GM21717 (cell line): ENCODE data around the gene DCC.

Experiments
- ATAC-seq: cut with Tn5 transposase; IDR thresholded peaks from one replicate; pipeline ENCODE4 v1.9.1; 2021; ENCODE audit warnings: mild to moderate bottlenecking, moderate library complexity; ENCODE audit not compliant: unreplicated experiment

The DCC gene, protein sequence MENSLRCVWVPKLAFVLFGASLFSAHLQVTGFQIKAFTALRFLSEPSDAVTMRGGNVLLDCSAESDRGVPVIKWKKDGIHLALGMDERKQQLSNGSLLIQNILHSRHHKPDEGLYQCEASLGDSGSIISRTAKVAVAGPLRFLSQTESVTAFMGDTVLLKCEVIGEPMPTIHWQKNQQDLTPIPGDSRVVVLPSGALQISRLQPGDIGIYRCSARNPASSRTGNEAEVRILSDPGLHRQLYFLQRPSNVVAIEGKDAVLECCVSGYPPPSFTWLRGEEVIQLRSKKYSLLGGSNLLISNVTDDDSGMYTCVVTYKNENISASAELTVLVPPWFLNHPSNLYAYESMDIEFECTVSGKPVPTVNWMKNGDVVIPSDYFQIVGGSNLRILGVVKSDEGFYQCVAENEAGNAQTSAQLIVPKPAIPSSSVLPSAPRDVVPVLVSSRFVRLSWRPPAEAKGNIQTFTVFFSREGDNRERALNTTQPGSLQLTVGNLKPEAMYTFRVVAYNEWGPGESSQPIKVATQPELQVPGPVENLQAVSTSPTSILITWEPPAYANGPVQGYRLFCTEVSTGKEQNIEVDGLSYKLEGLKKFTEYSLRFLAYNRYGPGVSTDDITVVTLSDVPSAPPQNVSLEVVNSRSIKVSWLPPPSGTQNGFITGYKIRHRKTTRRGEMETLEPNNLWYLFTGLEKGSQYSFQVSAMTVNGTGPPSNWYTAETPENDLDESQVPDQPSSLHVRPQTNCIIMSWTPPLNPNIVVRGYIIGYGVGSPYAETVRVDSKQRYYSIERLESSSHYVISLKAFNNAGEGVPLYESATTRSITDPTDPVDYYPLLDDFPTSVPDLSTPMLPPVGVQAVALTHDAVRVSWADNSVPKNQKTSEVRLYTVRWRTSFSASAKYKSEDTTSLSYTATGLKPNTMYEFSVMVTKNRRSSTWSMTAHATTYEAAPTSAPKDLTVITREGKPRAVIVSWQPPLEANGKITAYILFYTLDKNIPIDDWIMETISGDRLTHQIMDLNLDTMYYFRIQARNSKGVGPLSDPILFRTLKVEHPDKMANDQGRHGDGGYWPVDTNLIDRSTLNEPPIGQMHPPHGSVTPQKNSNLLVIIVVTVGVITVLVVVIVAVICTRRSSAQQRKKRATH (N-terminal part only)

DNA sequence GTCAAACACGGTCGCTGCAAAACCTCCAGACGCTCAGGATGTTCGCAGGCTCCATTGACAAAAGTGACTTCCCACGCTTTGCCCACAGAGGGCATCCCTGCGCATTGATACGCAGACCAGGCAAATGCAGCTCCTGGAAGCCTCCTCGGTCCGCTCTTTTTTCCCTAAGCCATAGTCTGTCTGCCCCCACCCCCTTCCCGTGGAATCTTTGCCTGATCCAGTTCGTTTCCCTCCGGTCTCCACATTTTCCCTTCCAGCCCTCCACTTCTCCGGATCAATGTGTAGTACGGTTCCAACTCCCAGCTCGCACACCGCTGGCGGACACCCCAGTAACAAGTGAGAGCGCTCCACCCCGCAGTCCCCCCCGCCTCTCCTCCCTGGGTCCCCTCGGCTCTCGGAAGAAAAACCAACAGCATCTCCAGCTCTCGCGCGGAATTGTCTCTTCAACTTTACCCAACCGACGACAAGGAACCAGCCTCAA is at the start of gene DCC:
TSS of gene DCC (plus strand) at position 307 of the 481 bp plus-strand sequence. CDS start 591 bp downstream, outside the sequence.
- ATAC-seq, result no peak

DNA sequence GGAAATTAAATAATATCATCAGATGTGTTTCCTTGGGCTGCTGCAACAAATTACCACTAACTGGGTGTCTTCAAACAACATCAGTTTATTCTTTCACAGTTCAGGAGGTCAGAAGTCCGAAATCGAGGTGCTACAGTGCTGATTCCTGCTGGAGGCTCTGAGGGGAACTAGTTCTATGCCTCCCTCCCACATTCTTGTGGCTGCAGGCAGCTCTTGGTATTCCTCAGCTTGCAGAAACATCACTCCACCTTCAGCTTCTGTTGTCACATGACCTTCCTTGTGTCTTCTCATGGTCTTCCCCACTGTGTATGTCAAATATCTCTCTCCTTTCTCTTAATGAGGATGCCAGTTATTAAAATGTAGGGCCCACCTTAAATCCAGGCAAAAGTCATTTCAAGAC is 29.3 kb upstream of the DCC start:
- ATAC-seq, result no peak

DNA sequence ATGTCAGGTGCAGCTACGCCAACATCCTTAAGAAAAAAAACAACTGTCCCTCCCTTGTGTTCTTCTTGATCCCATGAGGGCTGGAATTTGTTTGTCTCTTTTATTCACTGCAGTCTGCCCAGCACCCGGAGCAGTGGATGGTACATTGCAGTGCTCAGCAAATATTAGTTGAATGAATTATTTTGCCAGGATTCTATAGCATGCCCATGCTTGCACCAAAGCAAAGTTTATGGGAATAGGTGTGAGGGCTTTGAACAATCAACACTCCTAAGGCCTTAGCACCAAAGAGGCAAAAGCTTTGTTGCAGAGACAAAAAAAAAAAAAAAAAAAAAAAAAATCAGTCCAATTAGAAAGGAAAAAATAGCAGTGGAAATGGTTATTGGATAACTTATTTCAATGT is 28.7 kb upstream of the DCC start:
- no peak for ATAC-seq

DNA sequence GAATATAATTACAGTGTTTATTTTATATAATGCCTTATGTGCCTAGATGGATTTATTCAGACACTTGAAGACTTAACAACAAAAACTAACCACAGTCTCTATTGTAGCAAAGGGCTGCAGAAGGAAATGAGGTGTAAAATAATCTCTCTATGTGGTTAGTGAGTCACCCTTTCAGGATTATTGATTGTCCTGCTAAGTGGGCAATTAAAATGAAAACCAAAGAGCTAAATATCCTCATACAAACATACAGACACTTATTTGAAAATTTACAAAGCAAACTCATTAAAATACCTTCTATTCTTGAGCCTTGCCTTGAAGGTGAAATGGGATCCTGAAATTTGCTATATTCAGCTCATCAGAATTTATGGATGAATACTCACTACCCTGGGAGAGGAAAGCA is 27.7 kb upstream of the DCC start:
- ATAC-seq, result no peak

DNA sequence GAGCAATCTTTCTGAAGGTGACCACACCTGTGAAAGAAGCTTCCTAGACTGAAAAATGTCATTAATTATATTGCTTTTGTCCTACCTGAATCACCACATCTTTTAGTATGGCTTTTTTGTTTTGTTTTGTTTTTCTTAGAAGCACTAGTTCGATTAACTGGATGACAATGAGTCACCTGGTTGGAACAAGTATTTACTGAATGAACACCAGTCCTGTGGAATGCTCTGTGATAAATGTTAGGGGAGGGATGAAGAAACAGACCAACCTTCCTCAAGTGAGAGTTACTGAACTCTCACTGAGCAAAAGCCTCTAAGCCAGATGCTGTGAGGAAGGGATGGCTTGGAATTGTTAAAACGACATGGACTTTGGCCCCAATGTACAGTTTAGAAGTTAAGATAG is 26.8 kb upstream of the DCC start:
- ATAC-seq, result no peak

DNA sequence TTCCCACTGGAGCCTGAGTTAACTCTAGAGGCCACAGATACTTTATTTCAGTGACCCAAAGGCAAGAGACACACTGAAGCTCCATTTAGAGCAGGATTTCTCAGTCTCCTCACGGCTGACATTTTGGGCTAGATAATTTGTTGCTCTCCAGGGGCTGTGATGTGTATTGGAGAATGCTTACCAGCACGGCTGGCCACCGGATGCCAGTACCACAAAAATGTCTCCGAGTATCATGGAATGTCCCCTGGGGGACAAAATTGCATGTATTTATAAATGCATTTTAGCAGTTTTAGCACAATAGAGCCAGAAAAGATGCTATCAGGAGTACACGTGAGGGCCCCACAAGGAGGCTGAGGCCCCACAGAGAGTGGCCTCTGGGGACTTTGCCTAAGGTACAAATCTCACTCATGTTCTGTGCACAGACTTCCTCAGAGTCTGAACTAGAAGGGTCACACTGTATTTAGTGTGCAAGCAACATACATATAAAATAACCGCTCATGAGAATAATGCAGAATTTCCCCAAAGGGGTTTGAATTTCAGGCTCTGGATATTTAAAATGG is 20.5 kb upstream of the DCC start:
- ATAC-seq, result no peak

DNA sequence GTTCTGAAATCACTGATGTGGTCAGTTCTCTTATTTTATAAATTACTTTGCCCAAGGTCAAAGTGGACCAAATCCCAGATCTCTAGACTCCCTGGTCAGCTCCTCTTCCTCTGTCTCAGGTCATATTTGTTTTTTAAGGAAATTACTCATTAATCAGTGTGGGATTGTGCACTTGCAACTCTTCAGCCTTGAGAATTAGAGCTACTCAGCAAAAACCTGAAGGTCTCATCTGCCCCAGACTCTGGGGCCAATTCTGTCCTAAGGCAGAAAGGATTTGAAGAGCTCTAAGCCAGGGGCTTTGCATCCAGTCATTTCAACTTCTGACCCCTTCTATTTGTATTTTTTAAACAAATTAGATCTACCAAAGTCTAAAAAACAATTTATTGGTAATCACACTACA is 17.7 kb upstream of the DCC start:
- no peak for ATAC-seq

DNA sequence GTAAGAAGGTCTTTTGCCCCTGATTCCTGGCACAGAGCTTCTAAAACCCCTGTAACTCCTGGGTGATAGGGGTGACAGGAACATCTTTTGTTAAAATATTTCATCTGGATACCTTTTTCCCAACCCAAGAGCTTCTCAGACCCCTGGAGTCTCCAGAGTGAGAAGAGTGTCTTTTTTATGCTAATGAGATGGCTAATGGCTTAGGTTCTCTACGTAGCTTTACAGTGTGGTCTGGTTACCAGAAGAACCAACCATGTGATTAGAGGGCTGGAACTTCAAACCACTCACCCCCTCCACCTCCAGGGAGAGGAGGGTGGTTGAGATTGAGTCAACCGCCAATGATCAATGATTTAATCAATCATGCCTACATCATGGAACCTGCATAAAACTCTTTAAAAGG is 16.2 kb upstream of the DCC start:
- ATAC-seq, result no peak

DNA sequence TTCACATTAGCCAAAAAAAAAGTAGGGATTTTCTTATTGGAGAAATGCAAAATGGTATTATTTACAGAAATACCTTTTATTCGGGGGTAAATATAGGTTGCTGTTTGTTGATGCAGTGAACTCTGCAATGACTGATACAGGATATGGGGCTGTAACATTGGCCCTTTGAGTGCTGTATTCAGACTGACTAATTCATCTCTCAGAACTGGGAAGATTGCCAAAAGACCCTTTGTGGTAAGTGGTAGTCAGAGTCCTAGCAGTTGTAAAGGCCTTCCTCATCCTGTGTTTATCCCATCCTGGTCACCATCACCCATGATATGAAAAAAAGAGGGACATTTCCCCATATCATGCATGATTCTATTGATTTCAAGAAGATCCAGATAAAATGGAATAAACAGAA is 14.0 kb upstream of the DCC start:
- ATAC-seq, result no peak

DNA sequence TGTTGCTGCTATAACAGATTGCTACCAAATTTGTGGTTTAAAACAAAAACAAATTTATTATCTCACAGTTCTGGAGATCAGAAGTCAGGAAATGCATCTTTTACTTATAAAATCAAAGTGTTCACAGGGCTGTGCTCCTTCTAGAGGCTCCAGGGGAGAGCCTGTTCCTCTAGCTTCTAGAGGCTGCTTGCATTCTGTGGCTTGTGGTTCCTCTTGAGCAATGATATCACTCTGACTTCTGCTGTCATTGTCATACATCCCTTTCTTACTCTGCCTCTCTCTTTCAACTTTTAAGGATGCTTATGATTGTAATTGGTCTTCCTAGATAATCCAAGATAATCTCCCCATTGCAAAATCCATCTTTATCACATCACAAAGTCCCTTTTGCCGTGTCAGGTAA is 6.1 kb upstream of the DCC start:
- no peak for ATAC-seq

DNA sequence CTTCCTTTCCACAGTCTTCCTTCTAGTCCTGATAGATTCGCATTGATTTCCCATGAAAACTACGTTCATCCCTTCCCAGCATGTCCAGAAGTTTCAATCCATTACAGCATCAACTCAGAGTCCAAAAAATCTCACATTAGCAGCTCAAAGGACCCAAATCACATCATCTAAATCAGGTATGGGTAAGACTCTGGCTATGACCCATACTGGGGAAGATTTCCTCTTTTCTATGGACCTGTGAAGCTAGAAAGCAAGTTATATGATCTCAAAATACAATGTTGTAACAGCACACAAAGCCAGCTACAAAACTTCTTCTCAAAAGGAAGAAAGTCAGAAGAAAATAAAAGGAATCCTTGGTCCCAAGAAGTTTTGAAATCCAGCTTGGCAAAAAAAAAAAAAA is 5.7 kb upstream of the DCC start:
- no peak for ATAC-seq

DNA sequence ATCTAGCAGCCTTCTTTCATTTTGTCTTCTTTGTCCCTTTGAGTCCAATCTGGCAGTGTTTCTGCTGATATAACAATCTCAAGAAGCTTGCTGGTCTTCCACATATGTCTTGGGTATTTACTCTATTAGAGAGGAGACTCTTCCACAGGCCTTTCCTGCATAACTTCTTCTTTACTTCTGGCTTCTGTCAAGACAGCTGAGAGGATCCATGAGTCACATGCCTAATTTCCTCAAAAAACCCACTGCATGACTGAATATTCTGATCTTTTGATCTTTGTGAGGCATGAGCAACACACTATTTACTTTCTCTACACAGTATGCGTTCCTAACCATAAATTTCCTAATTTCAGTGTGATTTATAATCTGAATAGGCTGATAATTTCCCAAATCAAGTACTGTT is 5.1 kb upstream of the DCC start:
- ATAC-seq, result no peak

DNA sequence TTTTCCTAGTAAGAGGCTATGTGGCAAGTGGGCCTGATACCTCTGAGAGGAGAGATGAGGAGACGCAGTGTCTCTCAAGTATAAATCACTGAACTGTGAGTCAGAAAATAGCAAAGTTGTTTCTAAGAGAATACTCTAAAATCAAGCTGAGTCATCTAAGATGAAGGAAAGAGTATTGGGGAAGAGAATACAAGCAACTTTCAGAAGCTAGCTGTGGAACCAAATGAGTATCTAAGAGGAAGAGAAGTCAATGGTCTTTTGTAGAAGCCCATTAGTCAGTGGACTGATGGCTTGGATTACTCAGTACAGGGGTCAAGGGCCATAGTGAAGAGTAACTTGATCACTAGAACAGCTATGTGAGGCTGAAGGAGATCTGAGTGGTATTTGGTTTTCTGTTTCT is 2.7 kb upstream of the DCC start:
- no peak for ATAC-seq

DNA sequence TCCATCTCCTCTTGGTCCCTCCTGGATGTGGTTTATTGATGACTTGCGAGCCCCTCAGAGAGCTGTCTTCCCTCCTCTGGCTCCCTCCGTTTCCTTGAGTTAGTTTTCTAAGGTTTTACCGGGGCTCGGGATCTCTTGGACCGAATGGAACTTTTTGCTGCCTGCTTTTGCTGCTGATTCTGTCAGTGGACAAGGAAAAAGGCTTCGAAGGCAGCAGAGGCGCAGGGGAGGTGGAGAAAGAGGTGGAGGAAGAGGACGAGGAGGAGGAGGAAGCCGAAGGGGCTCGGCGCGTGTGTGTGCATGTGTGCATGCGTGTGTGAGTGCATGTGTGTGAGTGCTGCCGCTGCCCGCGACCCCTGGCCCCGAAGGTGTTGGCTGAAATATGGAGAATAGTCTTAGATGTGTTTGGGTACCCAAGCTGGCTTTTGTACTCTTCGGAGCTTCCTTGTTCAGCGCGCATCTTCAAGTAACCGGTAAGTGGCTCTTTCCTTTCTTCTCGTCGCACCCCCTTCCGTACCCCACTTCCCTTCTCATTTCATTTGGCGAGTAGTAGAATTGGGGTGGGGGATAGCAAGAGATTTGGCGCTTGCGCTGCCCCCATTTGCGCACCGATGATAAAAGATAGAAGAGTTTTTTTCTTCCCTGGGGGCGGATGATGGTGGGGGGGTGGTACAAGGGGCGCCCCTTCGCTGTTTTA is 557 bp downstream of the DCC start:
- no peak for ATAC-seq

DNA sequence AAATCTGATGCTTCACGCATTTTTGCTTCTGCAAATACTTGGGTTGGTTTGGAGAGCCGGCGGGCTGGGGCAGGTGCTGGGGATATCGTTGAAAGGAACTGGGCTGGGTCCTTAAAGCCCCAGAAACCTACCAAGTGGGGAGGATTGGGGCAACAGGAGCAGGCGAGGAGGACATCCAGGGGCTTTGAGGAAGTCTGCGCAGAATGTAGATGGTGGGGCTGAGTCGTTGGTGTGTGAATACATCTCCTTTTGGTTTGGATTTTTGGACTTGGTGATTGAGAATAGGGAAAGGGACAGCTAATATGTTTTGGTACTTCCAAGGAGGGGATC is 1.1 kb downstream of the DCC start:
- ATAC-seq, result no peak

DNA sequence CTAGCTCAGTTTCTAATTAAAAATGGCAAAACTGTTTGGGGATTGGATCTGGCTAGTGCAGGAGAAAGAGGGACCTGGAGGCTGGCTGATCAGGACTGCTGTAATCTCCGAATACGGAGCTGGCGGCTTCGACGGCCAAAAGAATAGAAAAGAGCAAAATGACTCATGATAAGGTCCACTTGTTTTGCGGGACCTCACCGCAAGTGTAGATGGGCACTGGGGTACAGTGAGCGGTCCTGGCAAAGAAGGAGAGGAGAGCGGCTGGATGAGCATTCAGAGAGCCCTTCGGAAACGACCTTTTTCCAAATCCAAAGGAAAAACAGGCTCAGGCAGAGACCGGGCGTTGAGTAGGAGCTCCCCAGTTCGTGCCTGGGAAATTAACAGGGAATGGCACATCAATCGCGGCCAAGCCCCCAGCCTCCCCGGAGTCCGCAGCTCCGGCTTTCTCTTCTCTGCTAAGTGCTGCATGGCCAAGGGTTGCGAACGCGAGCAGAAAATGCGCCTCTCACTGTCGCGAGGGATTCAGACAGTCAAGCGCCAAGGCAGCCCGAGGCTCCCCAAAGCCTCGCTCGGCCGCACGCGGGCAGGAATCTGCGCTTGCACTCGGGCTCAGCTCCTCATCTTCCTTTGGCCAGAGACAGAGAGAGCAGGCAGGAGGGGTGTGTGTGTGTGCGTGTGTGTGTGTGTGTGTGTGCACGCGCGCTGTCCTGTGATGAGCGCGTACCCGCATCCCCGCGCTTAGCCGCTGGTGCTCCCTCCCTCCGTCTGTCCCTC is 1.8 kb downstream of the DCC start:
- ATAC-seq, result no peak

DNA sequence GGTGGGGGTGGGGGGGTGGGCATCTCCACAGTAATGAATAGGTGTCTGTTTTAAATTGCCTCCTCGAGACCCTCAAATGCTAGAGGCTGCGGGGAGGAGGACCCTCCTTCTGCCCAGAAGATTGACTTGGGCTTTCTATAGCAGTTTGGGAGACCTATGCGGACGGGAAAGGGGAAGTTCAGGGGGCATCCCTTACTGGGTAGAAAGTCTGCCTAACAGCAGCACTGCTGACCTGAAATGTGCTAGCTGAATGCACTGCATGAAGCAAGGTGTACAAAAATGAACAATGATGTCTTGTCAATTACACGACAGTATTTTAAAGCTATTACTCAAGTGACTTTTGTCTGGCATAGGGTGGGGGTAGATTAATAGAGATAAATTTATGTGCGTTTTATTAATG is 2.5 kb downstream of the DCC start:
- no peak for ATAC-seq

DNA sequence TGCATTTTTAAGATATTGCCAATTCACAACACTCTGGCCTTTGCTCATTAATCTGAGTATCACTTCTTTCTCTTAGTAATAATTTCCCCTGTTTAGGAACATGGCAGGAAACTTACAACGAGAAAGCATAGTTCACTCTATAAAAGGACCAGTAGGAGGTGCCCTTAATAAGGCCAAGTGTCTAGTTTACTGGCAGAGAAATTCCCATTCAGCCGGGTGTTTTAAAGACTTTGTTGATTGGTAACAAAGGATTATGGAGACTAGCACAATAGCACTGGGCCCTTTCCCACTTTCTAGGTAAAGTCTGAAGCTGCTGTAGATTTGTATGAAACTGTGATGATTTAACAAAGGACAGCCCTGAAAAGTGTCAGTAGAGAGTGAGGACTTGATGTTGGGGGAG is 3.1 kb downstream of the DCC start:
- no peak for ATAC-seq

DNA sequence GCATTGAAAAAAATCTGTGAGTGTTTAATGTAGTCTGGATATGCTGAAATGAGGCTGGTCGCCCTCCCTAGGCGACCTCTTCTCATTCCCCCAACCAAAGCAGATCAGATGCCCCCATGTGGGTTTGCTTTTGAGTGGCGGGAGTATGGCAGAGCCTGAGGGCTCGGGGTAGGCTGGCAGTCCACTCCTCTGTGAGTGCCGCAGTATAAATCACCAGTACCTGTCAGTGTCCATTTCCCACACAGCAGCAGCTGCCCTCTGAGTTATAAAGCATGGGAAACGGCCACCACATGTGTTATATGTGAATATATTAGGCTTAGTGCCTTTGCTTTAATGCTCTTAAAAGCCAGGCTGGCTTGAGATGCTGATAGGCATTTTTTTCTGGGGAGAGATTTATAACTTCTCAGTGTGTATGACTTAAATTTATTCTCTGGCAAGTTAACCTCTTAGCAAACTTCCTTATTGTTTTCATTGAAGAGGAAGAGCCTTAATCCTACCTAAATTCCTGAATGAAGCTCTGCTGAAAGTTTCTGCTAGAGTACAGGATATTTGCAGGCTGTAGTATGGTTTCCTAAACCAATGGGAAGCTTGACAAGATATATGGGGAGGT is 3.8 kb downstream of the DCC start:
- ATAC-seq, result no peak

DNA sequence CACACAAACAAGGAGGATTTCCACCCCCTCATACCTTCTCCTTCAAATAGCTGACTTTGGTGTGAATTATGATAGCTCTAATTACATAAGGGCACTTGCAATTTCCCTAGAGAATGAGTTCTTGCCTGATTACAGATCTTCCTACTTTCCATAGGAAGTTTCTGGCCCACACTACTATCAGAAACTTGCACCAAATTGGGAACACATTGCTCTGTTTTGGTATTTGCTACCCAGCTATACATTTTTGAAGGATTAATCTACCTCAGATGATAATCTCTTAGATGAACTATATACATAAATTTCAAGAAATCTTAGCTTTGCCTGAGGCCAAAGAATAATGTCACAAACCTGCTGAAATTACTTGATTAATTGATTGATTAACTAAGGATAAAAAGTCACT is 4.9 kb downstream of the DCC start:
- ATAC-seq, result no peak
